Esophagus squamous epithelium (tissue), 5 donors: ENCODE measurements around the gene TRAPPC6A. TPM values are rescaled to one million over a fixed set of nuclear protein-coding genes. Genes with fewer than 3 reads are reported as not detected.
"Not testable (repeated sequence)": the region's sequence is repeated elsewhere in the genome, so short reads cannot be mapped to it uniquely, and the experiment has no call there.

Experiments
- DNase-seq: peaks from one replicate; lab custom pipeline; 2025; lab: John Stamatoyannopoulos, UW
- H3K27ac ChIP-seq, 4 donors: fragments of 200-600 bp; sonication (generic); one replicate each; pipeline ENCODE4 v1.5.1; 2016 to 2019; ENCODE audit warnings: mild to moderate bottlenecking in 1 of 4
- H3K27me3 ChIP-seq, 4 donors: fragments of 200-600 bp; sonication (generic); 1 replicate in 3 of 4; 2 replicates in 1 of 4; pipeline versions ENCODE4 v1.5.1 to v1.6.0; 2017 to 2021; ENCODE audit warnings: antibody characterized with exemption in 1 of 4
- H3K36me3 ChIP-seq, 3 donors: fragments of 200-600 bp; sonication (generic); one replicate each; pipeline ENCODE4 v1.5.1; 2016 to 2019
- H3K4me1 ChIP-seq, 3 donors: fragments of 200-600 bp; sonication (generic); one replicate each; pipeline ENCODE4 v1.5.1; 2017 to 2019
- H3K4me3 ChIP-seq, 4 donors: fragments of 200-600 bp; sonication (generic); 1 replicate in 3 of 4; 2 replicates in 1 of 4; pipeline ENCODE4 v1.5.1; 2016 to 2019; ENCODE audit warnings: mild to moderate bottlenecking in 2 of 4, moderate library complexity in 1 of 4
- H3K9me3 ChIP-seq, 3 donors: fragments of 200-600 bp; sonication (generic); one replicate each; pipeline ENCODE4 v1.5.1; 2016 to 2019
- CTCF ChIP-seq, 6 experiments: fragments of 450-650 bp in 4 of 6; fragments of 200-600 bp in 2 of 6; sonication (generic) in 2 of 6; IDR thresholded peaks; one replicate each; pipeline ENCODE4 v1.5.1; 2016 to 2019; ENCODE audit warnings: antibody characterized with exemption in 6 of 6, mild to moderate bottlenecking in 4 of 6, moderate library complexity in 4 of 6
- POLR2A ChIP-seq, 4 donors: fragments of 450-650 bp; IDR thresholded peaks; one replicate each; pipeline ENCODE4 v1.6.1; 2017; ENCODE audit warnings: antibody characterized with exemption in 4 of 4, mild to moderate bottlenecking in 4 of 4, moderate library complexity in 3 of 4
- WGBS, 2 donors: methylation state at CpG; one replicate each; pipeline ENCODE4 v1.1.5; 2018; 5-methylcytosine and 5-hydroxymethylcytosine counted together
- intact Hi-C: fragments of 100-400 bp; cut with DNase I; formaldehyde crosslinking; loops from one replicate; pipeline ENCODE4 v1.15.0; 2022
- total RNA-seq, 4 donors: library from RNA; depleted of rRNA; stranded (reverse); fragments of >200 nt; gene quantifications; one replicate each; pipeline ENCODE4 v1.1.0, GENCODE V29; 2016
- donor health status: DM: yes; HTN: yes; CAD: no.

Gene TRAPPC6A
- total RNA-seq, 4 donors from 2014 or later: 5.4 to 27.8 (median 18.0) TPM

DNA sequence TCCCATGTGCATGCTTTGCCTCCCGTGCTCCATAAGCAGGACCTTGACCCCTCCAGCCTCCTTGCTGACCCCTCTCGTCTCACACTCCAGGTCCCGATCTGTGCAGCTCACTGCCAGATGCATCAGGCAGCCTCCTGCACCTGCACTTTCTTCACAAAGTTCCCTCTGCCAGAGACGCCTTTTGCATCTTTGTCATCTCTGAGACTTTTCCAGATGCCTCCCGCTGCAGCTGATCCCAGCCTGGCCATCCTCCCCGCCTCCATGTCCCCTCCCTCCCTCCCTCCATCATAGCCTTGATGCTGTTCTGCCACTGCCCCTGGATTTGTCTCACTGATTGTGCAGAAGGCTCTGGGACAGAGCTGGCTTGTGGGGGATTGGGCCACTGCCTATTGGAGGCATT, 55.2 kb downstream of the TRAPPC6A start:
- no peak for DNase-seq
- Histone ChIP-seq H3K4me3 (no peak overlapping the region), H3K27me3 (no peaks in the 10 kb centered on the region), H3K4me1 (peaks cover 26 to 74% (median 26%) of the 10 kb centered on the region in 3 donors), H3K36me3 (no peaks in the 10 kb centered on the region), H3K27ac (peak overlapping the region in 1 of 4 donors; percentile 57), H3K9me3 (no peaks in the 10 kb centered on the region)
- no peak for TF ChIP-seq POLR2A (IDR thresholded peaks at IDR 0.05)
- TF ChIP-seq CTCF (IDR thresholded peaks at IDR 0.05): no peak
- 55 to 87% methylated on average over 5 to 6 of the region's 6 CpGs for WGBS, 2 donors
- intact Hi-C loops: no loop called here

DNA sequence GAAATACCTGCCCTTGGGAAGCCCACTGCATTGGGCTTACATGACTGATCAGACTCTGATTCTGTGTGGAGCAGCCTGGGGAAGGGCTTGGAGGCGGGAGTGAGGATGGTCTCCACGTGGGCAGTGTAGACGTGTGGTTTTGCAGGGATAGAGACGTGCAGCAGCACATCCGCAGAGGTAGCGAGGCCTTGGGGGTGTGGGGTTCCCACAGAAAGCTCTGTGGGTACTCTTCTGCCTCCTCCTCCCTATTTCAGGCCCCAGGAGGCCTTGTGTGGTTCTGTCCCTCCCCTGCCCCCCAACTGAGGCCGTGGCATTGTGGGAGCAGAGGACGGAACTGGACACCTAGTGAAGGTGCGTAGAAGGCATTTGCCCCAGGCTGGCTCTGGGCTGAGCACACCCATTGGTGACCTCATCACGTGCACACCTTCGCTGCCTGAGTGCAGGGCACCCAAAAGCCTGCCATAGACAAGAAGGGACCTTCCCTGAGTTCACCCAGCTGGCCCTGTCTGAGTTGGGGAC, 56.2 kb downstream of the TRAPPC6A start:
- no peak overlapping the region for H3K27ac ChIP-seq
- 63 to 72% methylated on average over 10 to 11 of the region's 11 CpGs for WGBS, 2 donors
- no peaks in the 10 kb centered on the region for H3K9me3 ChIP-seq
- TF ChIP-seq POLR2A (IDR thresholded peaks at IDR 0.05) (no peak), CTCF (IDR thresholded peaks at IDR 0.05) (no peak)
- intact Hi-C loops: no loop called here
- H3K27me3 ChIP-seq: no peaks in the 10 kb centered on the region
- no peak overlapping the region for H3K4me3 ChIP-seq
- DNase-seq: no peak
- no peaks in the 10 kb centered on the region for H3K36me3 ChIP-seq
- H3K4me1 ChIP-seq: peaks cover 26 to 84% (median 30%) of the 10 kb centered on the region in 3 donors

GRCh38 chr19:45119582-45119981, 58.5 kb downstream of the TRAPPC6A start:
- Histone ChIP-seq H3K27ac (no peak overlapping the region), H3K4me1 (peaks cover 26 to 89% (median 30%) of the 10 kb centered on the region in 3 donors), H3K27me3 (no peaks in the 10 kb centered on the region), H3K9me3 (no peaks in the 10 kb centered on the region), H3K4me3 (no peak overlapping the region), H3K36me3 (no peaks in the 10 kb centered on the region)
- DNase-seq: no peak
- TF ChIP-seq CTCF (IDR thresholded peaks at IDR 0.05): no peak
- TF ChIP-seq POLR2A (IDR thresholded peaks at IDR 0.05): no peak
- intact Hi-C loops: no loop called here
- 80 to 84% methylated on average over 1 to 5 of the region's 6 CpGs for WGBS, 2 donors

- peaks cover 21 to 89% (median 23%) of the 10 kb centered on the region in 3 donors for H3K4me1 ChIP-seq
- H3K4me3 ChIP-seq, intact Hi-C loops, DNase-seq, H3K27ac ChIP-seq, H3K27me3 ChIP-seq, H3K9me3 ChIP-seq, H3K36me3 ChIP-seq: not testable (repeated sequence)
- WGBS, 2 donors: 50 to 56% methylated on average over 10 to 18 of the region's 18 CpGs
These were observed 59.3 kb downstream of the TRAPPC6A start for GRCh38 chr19:45118591-45119355.

DNA sequence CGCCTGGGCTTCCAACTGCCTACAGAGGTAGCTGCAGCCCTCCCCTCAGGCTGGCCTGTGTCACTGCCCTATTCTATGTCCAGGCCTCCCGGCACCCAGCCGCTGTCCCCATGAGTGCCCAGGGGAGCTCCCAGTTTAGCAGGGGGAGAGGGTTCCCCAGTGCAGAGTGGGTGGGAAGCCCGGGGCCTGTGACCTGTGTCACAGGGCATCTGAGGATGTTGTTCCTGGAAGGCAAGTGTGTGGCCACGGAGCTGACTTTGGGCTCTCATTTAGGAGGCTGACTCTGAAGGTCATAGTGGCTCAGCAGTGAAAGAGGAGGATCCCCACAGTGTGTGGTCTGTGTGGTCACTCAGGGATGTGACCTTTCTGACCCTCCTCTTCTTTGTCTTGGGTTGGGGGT, 59.9 kb downstream of the TRAPPC6A start:
- intact Hi-C loops: no loop called here
- 78 to 80% methylated on average over 1 to 3 of the region's 5 CpGs for WGBS, 2 donors
- Histone ChIP-seq H3K27ac (no peak overlapping the region), H3K4me1 (peaks cover 19 to 89% (median 25%) of the 10 kb centered on the region in 3 donors), H3K4me3 (no peak overlapping the region), H3K36me3 (no peaks in the 10 kb centered on the region), H3K27me3 (no peaks in the 10 kb centered on the region), H3K9me3 (no peaks in the 10 kb centered on the region)
- no peak for DNase-seq
- TF ChIP-seq CTCF (IDR thresholded peaks at IDR 0.05) (no peak), POLR2A (IDR thresholded peaks at IDR 0.05) (no peak)
